Esophagus muscularis mucosa (tissue), 4 donors: ENCODE measurements around the gene MMP15. TPM values are rescaled to one million over a fixed set of nuclear protein-coding genes. Genes with fewer than 3 reads are reported as not detected.

Source experiments
- DNase-seq: peaks from one replicate; pipeline ENCODE4 v3.0.0-alpha.2; 2017; ENCODE audit errors: extremely low spot score
- H3K27ac ChIP-seq, 4 donors: fragments of 200-600 bp; sonication (generic); replicated peaks in 1 of 4; 1 replicate in 3 of 4; 2 replicates in 1 of 4; pipeline ENCODE4 v1.5.1; 2016 to 2019; ENCODE audit warnings: mild to moderate bottlenecking in 1 of 4
- H3K27me3 ChIP-seq, 4 donors: fragments of 200-600 bp; sonication (generic); one replicate each; pipeline versions ENCODE4 v1.5.1 to v1.6.0; 2016 to 2019
- H3K36me3 ChIP-seq, 4 donors: fragments of 200-600 bp; sonication (generic); one replicate each; pipeline ENCODE4 v1.5.1; 2016 to 2019
- H3K4me1 ChIP-seq, 4 donors: fragments of 200-600 bp; sonication (generic); one replicate each; pipeline ENCODE4 v1.5.1; 2016 to 2019
- H3K4me3 ChIP-seq, 4 donors: fragments of 200-600 bp; sonication (generic); 1 replicate in 2 of 4; 2 replicates in 2 of 4; pipeline ENCODE4 v1.5.1; 2016 to 2019; ENCODE audit warnings: mild to moderate bottlenecking in 4 of 4, moderate library complexity in 1 of 4
- H3K9me3 ChIP-seq, 4 donors: fragments of 200-600 bp; sonication (generic); 1 replicate in 3 of 4; 2 replicates in 1 of 4; pipeline ENCODE4 v1.5.1; 2016 to 2019
- CTCF ChIP-seq, 3 experiments: fragments of 200-600 bp in 2 of 3; fragments of 450-650 bp in 1 of 3; sonication (generic) in 2 of 3; IDR thresholded peaks; one replicate each; pipeline ENCODE4 v1.5.1; 2017 to 2019; ENCODE audit warnings: antibody characterized with exemption in 3 of 3, mild to moderate bottlenecking in 2 of 3, moderate library complexity in 1 of 3
- EP300 ChIP-seq: sonication (generic); formaldehyde crosslinking; IDR thresholded peaks from one replicate; pipeline ENCODE4 v1.6.1; 2017; ENCODE audit warnings: antibody characterized with exemption
- POLR2A ChIP-seq: fragments of 450-650 bp; IDR thresholded peaks from one replicate; pipeline ENCODE4 v1.6.1; 2017; ENCODE audit warnings: antibody characterized with exemption, moderate library complexity, mild to moderate bottlenecking, low read depth
- POLR2AphosphoS5 ChIP-seq, 2 donors: sonication (generic); formaldehyde crosslinking; IDR thresholded peaks; one replicate each; pipeline ENCODE4 v1.6.1; 2017; ENCODE audit warnings: antibody characterized with exemption in 2 of 2
- WGBS: methylation state at CpG from one replicate; pipeline ENCODE4 v1.1.5; 2018; 5-methylcytosine and 5-hydroxymethylcytosine counted together
- intact Hi-C: fragments of 100-400 bp; cut with DNase I; formaldehyde crosslinking; loops from one replicate; pipeline ENCODE4 v1.15.1; 2023
- total RNA-seq, 4 donors: library from RNA; depleted of rRNA; stranded (reverse); fragments of >200 nt; gene quantifications; one replicate each; pipeline versions ENCODE4 v1.1.0 to v1.2.1, GENCODE V29; 2016

Gene MMP15
- total RNA-seq, 4 donors from 2014 or later: 3.8 to 16.3 (median 8.7) TPM

- no peak for DNase-seq
- Histone ChIP-seq H3K9me3 (no peaks in the 10 kb centered on the region), H3K27ac (peak overlapping the region in 1 of 4 donors; percentile 20), H3K36me3 (peaks cover 0 to 22% (median 19%) of the 10 kb centered on the region in 4 donors), H3K4me3 (no peak overlapping the region), H3K4me1 (peaks cover 9 to 36% (median 21%) of the 10 kb centered on the region in 4 donors), H3K27me3 (no peaks in the 10 kb centered on the region)
- 82% methylated on average over 12 of the region's 13 CpGs for WGBS
- TF ChIP-seq CTCF (IDR thresholded peaks at IDR 0.05) (no peak), POLR2A (no peak), POLR2AphosphoS5 (IDR thresholded peaks at IDR 0.05) (no peak), EP300 (no peak)
- intact Hi-C loops: no loop called here
Observed at GRCh38 chr16:58048494-58049231, 23.1 kb downstream of the MMP15 start.

- Histone ChIP-seq H3K36me3 (peaks cover 0 to 14% (median 10%) of the 10 kb centered on the region in 4 donors), H3K27ac (peak overlapping the region in 1 of 4 donors; percentile 20), H3K9me3 (no peaks in the 10 kb centered on the region), H3K4me3 (no peak overlapping the region), H3K4me1 (peaks cover 9 to 36% (median 21%) of the 10 kb centered on the region in 4 donors), H3K27me3 (no peaks in the 10 kb centered on the region)
- intact Hi-C loops: no loop called here
- DNase-seq: no peak
- no peak for TF ChIP-seq EP300
- TF ChIP-seq POLR2A: no peak
- no peak for TF ChIP-seq CTCF (IDR thresholded peaks at IDR 0.05)
- TF ChIP-seq POLR2AphosphoS5 (IDR thresholded peaks at IDR 0.05): no peak
- 83% methylated on average over 17 of the region's 17 CpGs for WGBS
Observed at GRCh38 chr16:58049232-58050185, 24.0 kb downstream of the MMP15 start.

GRCh38 chr16:58051296-58051695, 25.7 kb downstream of the MMP15 start:
- WGBS: 75% methylated on average over 2 of the region's 2 CpGs
- no peak for DNase-seq
- no peak overlapping the region for H3K4me3 ChIP-seq
- H3K36me3 ChIP-seq: no peaks in the 10 kb centered on the region
- intact Hi-C loops: no loop called here
- H3K27ac ChIP-seq: no peak overlapping the region
- peaks cover 9 to 29% (median 21%) of the 10 kb centered on the region in 4 donors for H3K4me1 ChIP-seq
- H3K9me3 ChIP-seq: no peaks in the 10 kb centered on the region
- H3K27me3 ChIP-seq: no peaks in the 10 kb centered on the region
- no peak for TF ChIP-seq POLR2A
- no peak for TF ChIP-seq POLR2AphosphoS5 (IDR thresholded peaks at IDR 0.05)
- no peak for TF ChIP-seq EP300
- no peak for TF ChIP-seq CTCF (IDR thresholded peaks at IDR 0.05)

- no peaks in the 10 kb centered on the region for H3K27me3 ChIP-seq
- H3K9me3 ChIP-seq: no peaks in the 10 kb centered on the region
- DNase-seq: no peak
- TF ChIP-seq EP300 (no peak), POLR2A (no peak), CTCF (IDR thresholded peaks at IDR 0.05) (no peak), POLR2AphosphoS5 (IDR thresholded peaks at IDR 0.05) (no peak)
- 77% methylated on average over 9 of the region's 10 CpGs for WGBS
- peaks cover 9 to 27% (median 16%) of the 10 kb centered on the region in 4 donors for H3K4me1 ChIP-seq
- no peaks in the 10 kb centered on the region for H3K36me3 ChIP-seq
- no peak overlapping the region for H3K4me3 ChIP-seq
- H3K27ac ChIP-seq: no peak overlapping the region
- intact Hi-C loops: no loop called here
Observed at GRCh38 chr16:58051821-58052603, 26.5 kb downstream of the MMP15 start.
